ENCODE results near the gene CXXC1. TPM values are rescaled to one million over a fixed set of nuclear protein-coding genes. Genes with fewer than 3 reads are reported as not detected.

The CXXC1 gene
- total RNA-seq, 2 experiments from 2014 or later = 54.4 to 97.4 TPM

DNA sequence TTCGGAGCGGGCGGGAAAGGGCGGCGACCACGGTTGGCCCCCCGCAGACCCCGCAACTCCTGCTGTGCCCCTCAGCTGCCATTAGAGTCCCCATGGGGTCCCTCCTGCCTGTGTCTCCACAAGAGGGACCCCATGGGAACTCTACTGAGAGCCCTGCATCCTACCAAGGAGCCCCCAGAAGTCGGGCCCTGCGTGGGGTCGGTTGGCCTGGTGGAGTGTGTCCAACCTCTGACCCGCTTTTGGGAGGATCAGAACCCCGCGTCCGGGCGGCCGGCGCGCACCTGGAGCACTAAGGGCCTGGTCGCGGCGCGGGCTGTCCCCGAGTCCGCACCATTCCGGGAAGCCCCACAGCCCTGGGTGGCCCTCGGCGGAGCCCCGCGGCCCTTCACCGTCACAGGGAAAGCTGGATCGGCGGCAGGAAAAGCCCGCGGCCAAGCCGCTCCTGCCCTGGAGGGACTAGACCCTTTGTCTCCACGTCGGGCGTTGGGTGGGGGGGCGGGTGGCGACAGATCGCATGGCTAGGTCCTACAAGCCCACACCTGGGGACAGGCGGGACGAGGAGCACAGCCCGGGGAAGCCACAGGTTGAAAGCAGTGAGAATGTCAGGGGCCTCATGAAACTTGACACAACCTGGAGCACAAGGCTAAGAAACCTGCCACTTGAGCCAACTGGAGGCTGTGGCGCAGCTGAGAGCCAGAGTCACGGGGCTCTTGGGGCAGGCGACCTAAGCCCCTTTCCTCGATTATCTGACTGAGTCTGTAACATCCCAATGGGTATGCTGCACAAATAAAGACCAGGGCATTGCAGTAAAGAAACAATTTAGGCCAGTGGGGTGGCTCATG lies 11.2 kb upstream of the CXXC1 start:
- no peak overlapping the region for H3K4me3 ChIP-seq (ENCODE audit: low read depth, low read length, poor library complexity, severe bottlenecking)
- no peaks in the 10 kb centered on the region for H3K36me3 ChIP-seq (ENCODE audit: insufficient read depth, low read length)
- peaks cover 10% of the 10 kb centered on the region for H3K4me1 ChIP-seq (ENCODE audit: insufficient read depth, low read length, poor library complexity, severe bottlenecking)
- intact Hi-C loops (cut with micrococcal nuclease; ENCODE audit: unreplicated experiment) = no loop called here
- no peaks in the 10 kb centered on the region for H3K9me2 ChIP-seq (ENCODE audit: insufficient read depth, low read length)
- no TSS peak for BruUV-seq (replicated peaks)
- TF ChIP-seq, protein P1, sequence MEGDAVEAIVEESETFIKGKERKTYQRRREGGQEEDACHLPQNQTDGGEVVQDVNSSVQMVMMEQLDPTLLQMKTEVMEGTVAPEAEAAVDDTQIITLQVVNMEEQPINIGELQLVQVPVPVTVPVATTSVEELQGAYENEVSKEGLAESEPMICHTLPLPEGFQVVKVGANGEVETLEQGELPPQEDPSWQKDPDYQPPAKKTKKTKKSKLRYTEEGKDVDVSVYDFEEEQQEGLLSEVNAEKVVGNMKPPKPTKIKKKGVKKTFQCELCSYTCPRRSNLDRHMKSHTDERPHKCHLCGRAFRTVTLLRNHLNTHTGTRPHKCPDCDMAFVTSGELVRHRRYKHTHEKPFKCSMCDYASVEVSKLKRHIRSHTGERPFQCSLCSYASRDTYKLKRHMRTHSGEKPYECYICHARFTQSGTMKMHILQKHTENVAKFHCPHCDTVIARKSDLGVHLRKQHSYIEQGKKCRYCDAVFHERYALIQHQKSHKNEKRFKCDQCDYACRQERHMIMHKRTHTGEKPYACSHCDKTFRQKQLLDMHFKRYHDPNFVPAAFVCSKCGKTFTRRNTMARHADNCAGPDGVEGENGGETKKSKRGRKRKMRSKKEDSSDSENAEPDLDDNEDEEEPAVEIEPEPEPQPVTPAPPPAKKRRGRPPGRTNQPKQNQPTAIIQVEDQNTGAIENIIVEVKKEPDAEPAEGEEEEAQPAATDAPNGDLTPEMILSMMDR (conservative IDR thresholded peaks at IDR 0.05; ENCODE audit: low read length) = no peak
- no peak for TF ChIP-seq EZH2phosphoT487 (IDR thresholded peaks at IDR 0.05; ENCODE audit: borderline replicate concordance, low read depth, low read length)
- CTCF ChIA-PET (ENCODE audit: unreplicated experiment) = no interaction called here
- no peak overlapping the region for H3K4me2 ChIP-seq (ENCODE audit: low read length)
- H2AFZ ChIP-seq (ENCODE audit: low read length) = no peak overlapping the region
- H3K79me2 ChIP-seq (ENCODE audit: insufficient read depth, low read depth, low read length) = no peaks in the 10 kb centered on the region
- no peak overlapping the region for H3K27ac ChIP-seq (ENCODE audit: low read depth, low read length, poor library complexity, severe bottlenecking)
- POLR2A ChIA-PET = no interaction called here
- no peak for DNase-seq (ENCODE audit: low spot score)
- no peaks in the 10 kb centered on the region for H4K20me1 ChIP-seq (ENCODE audit: insufficient read depth, low read length)
- H3K9me3 ChIP-seq (ENCODE audit: low read length) = no peaks in the 10 kb centered on the region

DNA sequence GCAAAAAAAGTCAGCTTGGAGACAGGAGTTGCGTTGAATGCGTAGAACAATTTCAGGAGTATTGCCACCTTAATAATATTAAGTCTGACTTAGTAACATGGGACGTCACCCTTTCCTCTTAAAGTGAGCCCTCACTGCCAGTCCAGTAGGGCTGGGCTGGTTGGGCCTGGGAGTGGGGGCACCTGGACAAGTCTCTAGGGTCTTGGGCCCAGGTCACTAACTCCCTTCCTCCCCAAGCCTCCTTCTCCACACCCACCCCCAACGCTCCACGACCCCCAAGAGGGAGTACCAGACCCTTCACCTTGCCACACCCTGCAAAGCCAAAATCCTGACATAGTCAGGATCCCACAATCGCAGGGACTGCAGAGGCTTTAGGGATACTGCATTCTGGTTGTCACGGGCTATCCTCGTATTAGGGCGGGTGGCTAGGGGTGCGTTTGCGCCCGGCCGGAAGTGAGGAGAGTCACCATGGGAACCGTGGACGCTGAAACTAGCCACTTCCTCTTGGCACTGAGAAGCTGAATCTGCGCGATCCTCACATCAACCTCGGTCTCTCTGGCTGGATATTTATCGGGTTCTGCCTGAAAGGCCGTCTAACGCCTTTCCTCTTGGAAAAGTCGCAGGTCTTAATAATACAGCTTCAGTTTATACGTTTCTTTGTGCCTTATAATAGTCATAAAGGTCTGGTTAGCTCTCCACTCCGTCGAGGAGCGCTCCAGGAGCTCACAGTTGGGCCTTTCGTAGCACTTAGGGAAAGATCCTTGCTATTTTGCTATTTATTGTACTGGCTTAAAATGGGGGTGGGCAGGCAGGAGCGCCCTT lies 10.3 kb upstream of the CXXC1 start:
- ChIA-PET POLR2A (no interaction called here), CTCF (ENCODE audit: unreplicated experiment) (no interaction called here)
- no peak for TF ChIP-seq EZH2phosphoT487 (IDR thresholded peaks at IDR 0.05; ENCODE audit: borderline replicate concordance, low read depth, low read length)
- TF ChIP-seq, protein P1 (conservative IDR thresholded peaks at IDR 0.05; ENCODE audit: low read length) = no peak
- no peaks in the 10 kb centered on the region for H4K20me1 ChIP-seq (ENCODE audit: insufficient read depth, low read length)
- H3K4me2 ChIP-seq (ENCODE audit: low read length) = peak overlapping the region; percentile 75
- H3K36me3 ChIP-seq (ENCODE audit: insufficient read depth, low read length) = no peaks in the 10 kb centered on the region
- H3K4me3 ChIP-seq (ENCODE audit: low read depth, low read length, poor library complexity, severe bottlenecking) = peak overlapping the region; percentile 43
- H3K9me2 ChIP-seq (ENCODE audit: insufficient read depth, low read length) = no peaks in the 10 kb centered on the region
- no TSS peak for BruUV-seq (replicated peaks)
- peak overlapping the region; percentile 75 for H2AFZ ChIP-seq (ENCODE audit: low read length)
- peak; percentile 75 for DNase-seq (ENCODE audit: low spot score)
- H3K27ac ChIP-seq (ENCODE audit: low read depth, low read length, poor library complexity, severe bottlenecking) = no peak overlapping the region
- H3K79me2 ChIP-seq (ENCODE audit: insufficient read depth, low read depth, low read length) = no peaks in the 10 kb centered on the region
- intact Hi-C loops (cut with micrococcal nuclease; ENCODE audit: unreplicated experiment) = no loop called here
- peaks cover 10% of the 10 kb centered on the region for H3K4me1 ChIP-seq (ENCODE audit: insufficient read depth, low read length, poor library complexity, severe bottlenecking)
- no peaks in the 10 kb centered on the region for H3K9me3 ChIP-seq (ENCODE audit: low read length)

Measured in OCI-LY7 (cell line).